ENCODE data around the gene MUS81. TPM values are rescaled to one million over a fixed set of nuclear protein-coding genes. Genes with fewer than 3 reads are reported as not detected.

Gene MUS81
- total and polyA plus RNA-seq, 2 of the 13 experiments (the other 11 are each of a cell fraction or from before 2014, with no cell fraction given): 25.6 to 30.2 TPM

DNA sequence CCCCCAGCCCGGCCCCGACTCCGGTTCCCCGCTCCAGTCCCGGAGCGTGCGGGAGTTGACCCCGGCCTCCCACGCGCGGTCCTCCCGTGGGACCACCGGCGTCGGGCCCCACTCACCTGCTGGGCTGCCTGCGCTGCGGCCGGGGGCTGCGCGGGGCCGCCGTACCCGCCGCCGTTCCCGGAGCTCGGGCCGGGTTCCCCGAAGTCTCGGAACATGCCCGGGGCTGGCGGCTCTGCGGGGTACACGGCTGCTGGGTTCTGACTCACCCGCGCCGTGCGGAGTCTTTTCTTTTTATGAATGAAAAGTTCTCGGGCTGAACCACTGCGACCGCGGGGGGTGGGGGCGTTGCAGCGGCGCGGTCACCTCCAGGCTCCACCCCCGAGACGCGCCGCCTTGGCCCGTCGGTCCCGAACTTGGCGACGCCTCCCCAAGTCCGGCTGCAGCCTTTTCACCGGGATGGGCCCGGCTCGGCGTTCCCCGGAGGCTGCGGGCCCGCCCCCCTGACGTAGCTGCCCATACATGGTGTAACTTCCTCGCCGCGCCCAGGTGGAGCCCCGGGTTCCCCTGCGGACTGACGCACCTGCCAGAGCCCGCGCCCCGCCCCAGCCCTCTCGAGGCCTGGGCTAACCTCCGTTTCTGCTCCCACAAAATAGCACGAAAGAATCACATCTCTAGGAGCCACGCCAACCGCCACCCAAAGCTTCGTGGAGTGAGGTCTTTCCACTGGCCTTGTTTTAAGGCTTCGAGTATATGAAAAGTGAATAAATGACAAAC is 40.1 kb downstream of the MUS81 start, which contains the start of gene FOSL1 (continued):
- no peak for TF ChIP-seq SOX13 (IDR thresholded peaks at IDR 0.05)
- peak; percentile 23 to 26; a peak in 1 of 4 replicates for TF ChIP-seq SOX13 (CRISPR knock-in tag; conservative IDR thresholded peaks at IDR 0.05 in 1 of 2, IDR thresholded peaks at IDR 0.05 in 1 of 2)
- no peak for TF ChIP-seq ZNF652 (CRISPR knock-in tag; IDR thresholded peaks at IDR 0.05; ENCODE audit: borderline replicate concordance, low read depth)
- peak; percentile 22; the same call in 1 of the 2 replicates for TF ChIP-seq ZNF501 (CRISPR knock-in tag; IDR thresholded peaks at IDR 0.05)
- TF ChIP-seq, protein P1, sequence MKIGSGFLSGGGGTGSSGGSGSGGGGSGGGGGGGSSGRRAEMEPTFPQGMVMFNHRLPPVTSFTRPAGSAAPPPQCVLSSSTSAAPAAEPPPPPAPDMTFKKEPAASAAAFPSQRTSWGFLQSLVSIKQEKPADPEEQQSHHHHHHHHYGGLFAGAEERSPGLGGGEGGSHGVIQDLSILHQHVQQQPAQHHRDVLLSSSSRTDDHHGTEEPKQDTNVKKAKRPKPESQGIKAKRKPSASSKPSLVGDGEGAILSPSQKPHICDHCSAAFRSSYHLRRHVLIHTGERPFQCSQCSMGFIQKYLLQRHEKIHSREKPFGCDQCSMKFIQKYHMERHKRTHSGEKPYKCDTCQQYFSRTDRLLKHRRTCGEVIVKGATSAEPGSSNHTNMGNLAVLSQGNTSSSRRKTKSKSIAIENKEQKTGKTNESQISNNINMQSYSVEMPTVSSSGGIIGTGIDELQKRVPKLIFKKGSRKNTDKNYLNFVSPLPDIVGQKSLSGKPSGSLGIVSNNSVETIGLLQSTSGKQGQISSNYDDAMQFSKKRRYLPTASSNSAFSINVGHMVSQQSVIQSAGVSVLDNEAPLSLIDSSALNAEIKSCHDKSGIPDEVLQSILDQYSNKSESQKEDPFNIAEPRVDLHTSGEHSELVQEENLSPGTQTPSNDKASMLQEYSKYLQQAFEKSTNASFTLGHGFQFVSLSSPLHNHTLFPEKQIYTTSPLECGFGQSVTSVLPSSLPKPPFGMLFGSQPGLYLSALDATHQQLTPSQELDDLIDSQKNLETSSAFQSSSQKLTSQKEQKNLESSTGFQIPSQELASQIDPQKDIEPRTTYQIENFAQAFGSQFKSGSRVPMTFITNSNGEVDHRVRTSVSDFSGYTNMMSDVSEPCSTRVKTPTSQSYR (CRISPR knock-in tag; IDR thresholded peaks at IDR 0.05; ENCODE audit: borderline replicate concordance): peak; percentile 24; the same call in 1 of the 2 replicates
- TF ChIP-seq SOX6 (IDR thresholded peaks at IDR 0.05): no peak
- TF ChIP-seq SOX6 (CRISPR knock-in tag; IDR thresholded peaks at IDR 0.05): peak; percentile 44; the same call in 1 of the 2 replicates
- TF ChIP-seq, protein P2, sequence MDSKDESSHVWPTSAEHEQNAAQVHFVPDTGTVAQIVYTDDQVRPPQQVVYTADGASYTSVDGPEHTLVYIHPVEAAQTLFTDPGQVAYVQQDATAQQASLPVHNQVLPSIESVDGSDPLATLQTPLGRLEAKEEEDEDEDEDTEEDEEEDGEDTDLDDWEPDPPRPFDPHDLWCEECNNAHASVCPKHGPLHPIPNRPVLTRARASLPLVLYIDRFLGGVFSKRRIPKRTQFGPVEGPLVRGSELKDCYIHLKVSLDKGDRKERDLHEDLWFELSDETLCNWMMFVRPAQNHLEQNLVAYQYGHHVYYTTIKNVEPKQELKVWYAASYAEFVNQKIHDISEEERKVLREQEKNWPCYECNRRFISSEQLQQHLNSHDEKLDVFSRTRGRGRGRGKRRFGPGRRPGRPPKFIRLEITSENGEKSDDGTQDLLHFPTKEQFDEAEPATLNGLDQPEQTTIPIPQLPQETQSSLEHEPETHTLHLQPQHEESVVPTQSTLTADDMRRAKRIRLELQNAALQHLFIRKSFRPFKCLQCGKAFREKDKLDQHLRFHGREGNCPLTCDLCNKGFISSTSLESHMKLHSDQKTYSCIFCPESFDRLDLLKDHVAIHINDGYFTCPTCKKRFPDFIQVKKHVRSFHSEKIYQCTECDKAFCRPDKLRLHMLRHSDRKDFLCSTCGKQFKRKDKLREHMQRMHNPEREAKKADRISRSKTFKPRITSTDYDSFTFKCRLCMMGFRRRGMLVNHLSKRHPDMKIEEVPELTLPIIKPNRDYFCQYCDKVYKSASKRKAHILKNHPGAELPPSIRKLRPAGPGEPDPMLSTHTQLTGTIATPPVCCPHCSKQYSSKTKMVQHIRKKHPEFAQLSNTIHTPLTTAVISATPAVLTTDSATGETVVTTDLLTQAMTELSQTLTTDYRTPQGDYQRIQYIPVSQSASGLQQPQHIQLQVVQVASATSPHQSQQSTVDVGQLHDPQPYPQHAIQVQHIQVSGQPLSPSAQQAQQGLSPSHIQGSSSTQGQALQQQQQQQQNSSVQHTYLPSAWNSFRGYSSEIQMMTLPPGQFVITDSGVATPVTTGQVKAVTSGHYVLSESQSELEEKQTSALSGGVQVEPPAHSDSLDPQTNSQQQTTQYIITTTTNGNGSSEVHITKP (CRISPR knock-in tag; IDR thresholded peaks at IDR 0.05; ENCODE audit: low read depth): peak; percentile 98
- TF ChIP-seq PAXIP1 (CRISPR knock-in tag; conservative IDR thresholded peaks at IDR 0.05): no peak
- TF ChIP-seq ZNF800 (CRISPR knock-in tag; IDR thresholded peaks at IDR 0.05): no peak
- 0 out of 2 replicates have a peak, but pooled peaks have one; percentile 33 for TF ChIP-seq PBX3 (CRISPR knock-in tag; IDR thresholded peaks at IDR 0.05; ENCODE audit: borderline replicate concordance)
- no peak for TF ChIP-seq ZNF761 (CRISPR knock-in tag; conservative IDR thresholded peaks at IDR 0.05)
- TF ChIP-seq SIN3B (IDR thresholded peaks at IDR 0.05; ENCODE audit: low read length): no peak
- no peak for TF ChIP-seq SUZ12 (IDR thresholded peaks at IDR 0.05; ENCODE audit: low read depth, low read length)
- peak; percentile 58; the same call in 1 of the 2 replicates for TF ChIP-seq RARA (CRISPR knock-in tag; IDR thresholded peaks at IDR 0.05)

Data from HepG2 (cell line).